Inflammatory macrophage treated with lipopolysaccharide for 4 hours (primary cell): ENCODE results near the gene GIMAP2.
"Not testable (repeated sequence)": the region's sequence is repeated elsewhere in the genome, so short reads cannot be mapped to it uniquely, and the experiment has no call there.

Experiments used
- DNase-seq: peaks from one replicate; pipeline ENCODE4 v3.0.0-alpha.2; 2020

Gene GIMAP2

DNA sequence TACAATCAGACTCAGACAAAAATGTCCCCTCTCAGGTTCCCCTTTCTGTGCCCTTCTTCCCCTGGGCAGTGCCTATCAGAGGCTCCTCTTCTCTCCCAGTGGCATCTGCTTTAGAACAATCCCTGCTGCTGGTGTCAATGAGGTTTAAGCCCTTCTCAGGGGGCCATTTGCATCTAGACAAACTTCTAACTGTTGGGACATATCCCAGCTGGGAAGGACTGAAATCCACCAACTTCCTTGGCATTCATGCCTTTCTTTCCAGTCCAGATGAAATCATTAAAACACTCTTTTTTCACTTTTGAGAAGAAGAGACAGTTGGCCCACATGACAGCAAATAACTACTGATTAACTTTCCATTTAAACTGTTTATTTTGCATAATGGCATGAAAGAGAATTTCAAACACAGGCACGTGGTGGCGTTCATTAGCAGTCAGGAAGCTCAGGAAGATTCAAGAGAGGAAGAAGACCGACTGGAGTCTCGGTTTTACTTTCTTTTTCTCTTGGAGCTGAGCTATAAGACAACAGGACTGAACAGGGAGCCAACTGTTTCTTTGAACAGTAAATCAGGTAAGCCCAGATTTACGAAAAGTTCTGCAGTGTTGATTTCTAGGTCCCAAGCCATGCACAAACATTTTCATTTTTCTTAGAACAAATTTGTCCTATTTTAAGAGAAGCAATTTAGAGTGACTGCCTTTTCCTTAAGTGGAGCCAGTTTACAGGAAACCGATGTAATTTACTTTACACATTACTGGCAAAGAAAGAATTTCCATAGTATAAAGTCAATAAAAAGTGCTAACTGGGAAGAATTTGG lies at the start of gene GIMAP2:
GIMAP2 (plus strand) TSS at position 488 of the 811 bp plus-strand sequence. CDS start 1,354 bp downstream, outside the sequence.
- DNase-seq: peak; percentile 86

GRCh38 chr7:150641854-150642253 lies 43.7 kb upstream of the GIMAP2 start:
- no peak for DNase-seq

DNA sequence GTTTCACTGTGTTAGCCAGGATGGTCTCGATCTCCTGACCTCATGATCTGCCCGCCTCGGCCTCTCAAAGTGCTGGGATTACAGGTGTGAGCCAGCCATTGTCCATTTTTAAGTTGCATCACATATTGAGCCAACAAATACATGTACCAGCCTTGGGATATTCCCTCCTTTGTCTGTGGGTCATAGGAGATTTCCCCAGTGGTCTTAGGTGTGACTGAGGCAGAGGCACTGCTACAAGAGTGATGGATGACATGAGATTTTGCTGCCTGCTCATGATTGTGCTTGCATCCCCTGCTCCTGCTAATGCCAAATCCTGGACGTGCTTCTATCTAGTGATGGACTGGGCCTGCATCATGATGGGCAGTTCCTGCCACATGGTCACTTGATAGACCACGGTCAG lies 42.6 kb upstream of the GIMAP2 start:
- DNase-seq: no peak

DNA sequence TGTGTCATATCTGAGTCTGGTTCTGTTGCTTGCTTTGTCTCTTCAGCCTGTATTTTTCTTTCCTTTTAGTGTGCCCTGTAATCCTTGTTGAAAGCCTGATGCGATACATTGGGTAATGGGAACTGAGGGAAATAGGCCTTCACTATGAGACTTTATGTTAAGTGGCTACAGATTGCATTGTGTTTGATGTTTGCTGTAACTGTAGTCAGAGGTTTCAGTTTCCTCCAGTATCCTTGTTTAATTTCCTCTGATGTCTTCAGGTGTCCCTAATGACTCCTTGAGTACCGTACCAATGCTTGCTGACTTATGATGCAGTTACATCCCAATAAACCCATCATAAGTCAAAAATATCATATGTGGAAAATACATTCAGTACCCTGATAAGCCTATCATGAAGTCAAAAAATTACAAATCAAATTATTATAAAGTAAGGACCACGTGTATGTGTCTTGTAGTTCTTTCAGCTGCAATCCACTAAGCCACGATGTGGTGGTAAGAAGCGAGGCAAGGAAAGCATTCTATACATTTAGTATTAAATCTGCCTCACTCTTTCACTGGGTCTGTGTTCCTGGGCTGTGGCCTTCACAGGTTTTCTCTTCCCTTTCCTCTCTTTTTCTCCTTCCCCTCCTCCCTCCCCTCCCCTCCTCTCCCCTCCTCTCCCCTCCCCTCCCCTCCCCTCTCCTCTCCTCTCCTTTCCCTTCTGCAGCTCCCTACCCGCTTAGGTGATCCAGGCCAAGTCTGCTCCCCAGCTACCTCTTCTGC lies 40.1 kb upstream of the GIMAP2 start:
- DNase-seq: no peak

GRCh38 chr7:150648353-150649079 lies 37.0 kb upstream of the GIMAP2 start:
- no peak for DNase-seq

DNA sequence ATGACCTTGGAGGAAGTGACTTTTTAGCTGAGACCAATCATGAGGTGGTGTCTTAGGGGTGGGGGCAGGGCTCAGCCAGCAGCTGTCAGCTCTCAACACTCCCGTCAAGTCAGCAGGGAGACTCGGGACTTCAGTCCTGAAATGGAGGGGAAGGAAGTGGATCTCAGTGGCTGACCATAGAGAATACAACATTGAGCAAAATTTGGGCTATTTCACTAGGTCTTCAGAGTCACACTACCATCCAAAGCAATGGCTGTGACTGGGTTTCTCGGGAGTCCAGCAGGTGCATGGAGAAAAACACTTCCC lies 36.5 kb upstream of the GIMAP2 start:
- no peak for DNase-seq

DNA sequence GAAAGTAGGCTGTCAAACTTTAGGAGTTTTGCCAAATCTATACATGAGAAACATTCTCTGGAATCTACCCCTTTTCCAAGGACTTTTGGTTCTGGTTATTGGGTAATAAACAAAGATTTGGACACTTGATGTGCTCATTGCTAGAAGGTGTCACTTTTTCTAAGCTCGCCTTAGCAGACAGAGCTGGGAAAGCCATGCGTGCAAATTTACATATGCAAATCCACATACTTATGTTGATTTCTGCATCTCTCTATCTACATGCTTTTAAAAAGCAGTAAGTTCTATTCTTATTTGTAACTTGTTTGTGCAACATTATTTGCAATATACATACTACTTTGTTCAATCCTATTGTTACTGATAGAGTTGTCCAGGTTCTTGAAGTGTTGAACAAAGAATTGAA lies 30.8 kb upstream of the GIMAP2 start:
- no peak for DNase-seq

DNA sequence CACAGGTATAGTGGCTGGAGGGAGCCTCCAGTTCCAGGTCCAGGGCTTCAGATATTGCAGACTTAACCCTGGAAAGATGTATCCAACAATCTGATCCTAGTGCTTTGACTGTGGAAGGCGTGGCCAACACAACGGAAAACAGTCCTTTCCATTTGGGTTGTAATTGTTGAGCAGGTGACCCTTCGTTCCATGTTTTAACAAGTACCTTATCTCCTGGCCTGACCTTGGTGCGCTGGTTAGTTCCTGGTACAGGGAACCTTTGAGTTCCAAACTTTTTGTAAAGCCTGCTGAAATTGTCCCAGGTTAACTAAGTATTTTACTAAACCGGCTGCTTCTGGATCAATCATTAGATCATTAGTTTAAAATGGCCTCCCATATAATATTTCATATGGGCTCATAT lies 29.5 kb upstream of the GIMAP2 start:
- DNase-seq: no peak

DNA sequence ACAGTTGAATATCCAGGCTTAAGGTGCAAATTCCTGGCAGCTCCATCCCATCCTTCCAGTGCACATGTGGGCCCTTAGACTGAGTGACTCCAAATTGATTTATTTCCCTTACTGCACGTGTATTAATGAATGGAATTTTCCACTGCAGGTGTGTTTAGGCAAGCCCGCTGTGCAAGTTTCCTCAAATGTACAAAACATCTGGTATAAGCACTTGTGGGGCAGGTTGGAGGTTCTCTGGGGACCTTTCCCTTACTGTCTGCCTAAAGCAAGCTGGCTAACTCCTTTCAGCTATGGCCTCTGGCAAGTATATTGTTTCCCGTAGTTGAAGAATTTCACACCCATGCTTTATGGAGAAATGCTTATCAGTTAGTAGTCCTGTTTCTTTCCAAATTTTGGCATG lies 28.0 kb upstream of the GIMAP2 start:
- no peak for DNase-seq

GRCh38 chr7:150660939-150661613 lies 24.4 kb upstream of the GIMAP2 start:
- no peak for DNase-seq

DNA sequence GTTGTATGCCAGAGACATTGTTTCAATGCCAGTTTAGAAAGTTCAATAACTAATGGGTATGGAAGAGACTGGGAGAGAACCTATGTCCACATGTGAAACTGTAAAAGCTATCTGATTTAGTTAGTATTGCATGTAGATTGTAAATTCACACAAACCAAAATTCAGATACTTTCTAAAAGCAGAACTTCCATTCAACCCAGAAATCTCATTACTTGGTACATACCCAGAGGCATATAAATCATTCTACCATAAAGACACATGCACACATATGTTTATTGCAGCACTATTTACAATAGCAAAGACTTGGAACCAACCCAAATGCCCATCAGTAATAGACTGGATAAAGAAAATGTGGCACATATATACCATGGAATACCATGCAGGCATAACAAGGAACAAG lies 22.7 kb upstream of the GIMAP2 start:
- not testable (repeated sequence) for DNase-seq

DNA sequence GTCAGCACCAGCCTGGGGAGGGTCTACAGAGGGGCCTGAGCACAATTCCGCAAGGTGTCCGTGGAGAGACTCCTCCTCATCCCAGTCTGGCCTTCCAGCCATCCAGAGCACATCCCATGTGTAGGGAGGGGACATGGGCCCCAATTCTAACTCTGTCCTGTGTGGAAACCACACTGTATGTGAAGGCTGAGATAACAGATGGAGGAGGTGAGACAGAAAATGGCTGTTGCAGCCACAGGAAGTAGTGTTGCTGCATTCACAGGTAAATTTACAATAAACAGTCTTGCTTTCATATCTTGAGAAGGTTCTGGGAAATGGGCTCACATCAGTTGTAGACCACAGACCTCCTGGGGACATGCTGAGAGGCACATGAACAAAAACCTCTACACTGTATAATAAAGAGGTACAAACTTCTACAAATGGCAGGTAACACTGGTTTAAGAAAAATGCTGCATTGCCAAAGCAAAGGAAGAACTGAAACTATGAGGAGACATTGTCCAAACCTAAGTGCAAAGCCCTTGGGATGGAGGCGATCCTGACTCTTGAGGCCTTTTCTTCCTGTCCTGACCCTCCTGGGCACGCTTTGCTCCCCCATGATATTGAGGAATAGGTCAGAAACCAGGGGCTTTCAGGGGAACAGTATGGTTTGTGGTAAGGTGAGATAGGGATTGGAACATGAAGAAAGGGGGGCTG lies 21.6 kb upstream of the GIMAP2 start:
- DNase-seq: no peak

DNA sequence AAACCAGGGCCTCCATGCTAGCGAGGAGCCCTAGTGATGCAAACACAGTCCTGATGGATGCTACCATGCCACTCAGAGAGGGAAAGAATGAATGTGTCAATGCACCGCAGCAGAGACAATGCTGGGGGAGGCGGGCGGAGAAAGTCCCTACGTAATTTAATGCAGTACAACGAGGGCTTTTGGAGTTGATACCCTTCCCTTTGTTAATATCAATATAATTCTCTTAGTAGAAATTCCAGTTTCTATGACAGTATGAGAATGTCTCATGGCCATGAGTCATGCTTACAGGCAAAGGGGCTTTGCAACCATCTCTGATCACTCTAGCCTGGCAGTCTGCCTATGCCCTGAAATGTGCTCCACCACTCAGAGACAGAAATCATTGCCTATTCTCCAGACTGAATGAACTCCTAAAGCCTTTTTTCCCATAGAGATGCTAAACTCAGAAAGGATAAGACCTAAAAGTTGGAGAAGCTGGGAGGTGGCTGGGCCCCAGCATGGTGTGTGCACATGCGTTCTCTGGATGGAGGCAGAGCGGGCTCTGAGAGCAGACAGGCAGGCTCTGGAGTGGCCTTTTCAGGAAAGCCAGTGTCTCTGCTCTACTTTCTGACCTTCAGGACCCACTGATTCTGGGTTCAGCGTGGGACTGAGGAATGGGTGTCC lies 20.3 kb upstream of the GIMAP2 start:
- DNase-seq: peak; percentile 23

GRCh38 chr7:150665896-150666295 lies 19.6 kb upstream of the GIMAP2 start:
- peak; percentile 50 for DNase-seq

GRCh38 chr7:150666412-150666811 lies 19.1 kb upstream of the GIMAP2 start:
- peak; percentile 47 for DNase-seq

GRCh38 chr7:150668472-150668911 lies 17.0 kb upstream of the GIMAP2 start:
- DNase-seq: no peak

- DNase-seq: no peak
Measured at GRCh38 chr7:150668977-150669376, 16.5 kb upstream of the GIMAP2 start.

DNA sequence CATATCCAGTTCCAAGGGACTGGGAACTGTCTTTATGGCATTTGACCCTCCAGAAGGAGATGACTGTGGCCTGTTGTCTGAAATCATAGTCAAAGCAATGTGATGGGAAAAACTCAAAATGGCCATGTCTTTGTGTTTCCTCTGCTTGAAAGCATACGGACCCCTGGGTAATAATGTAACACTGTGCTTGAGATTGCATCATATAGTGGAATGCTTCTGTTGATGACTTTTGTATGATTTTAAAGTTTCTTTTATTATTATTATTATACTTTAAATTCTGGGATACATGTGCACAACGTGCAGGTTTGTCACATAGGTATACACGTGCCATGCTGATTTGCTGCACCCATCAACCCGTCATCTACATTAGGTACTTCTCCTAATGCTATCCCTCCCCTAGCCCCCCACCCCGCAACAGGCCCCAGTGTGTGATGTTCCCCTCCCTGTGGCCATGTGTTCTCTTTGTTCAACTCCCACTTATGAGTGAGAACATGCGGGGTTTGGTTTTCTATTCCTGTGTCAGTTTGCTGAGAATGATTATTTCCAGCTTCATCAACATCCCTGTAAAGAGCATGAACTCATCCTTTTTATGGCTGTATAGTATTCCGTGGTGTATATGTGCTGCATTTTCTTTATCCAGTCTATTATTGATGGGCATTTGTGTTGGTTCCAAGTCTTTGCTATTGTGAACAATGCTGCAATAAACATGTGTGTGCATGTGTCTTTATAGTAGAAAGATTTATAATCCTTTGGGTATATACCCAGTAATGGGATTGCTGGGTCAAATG lies 13.5 kb upstream of the GIMAP2 start:
- not testable (repeated sequence) for DNase-seq

DNA sequence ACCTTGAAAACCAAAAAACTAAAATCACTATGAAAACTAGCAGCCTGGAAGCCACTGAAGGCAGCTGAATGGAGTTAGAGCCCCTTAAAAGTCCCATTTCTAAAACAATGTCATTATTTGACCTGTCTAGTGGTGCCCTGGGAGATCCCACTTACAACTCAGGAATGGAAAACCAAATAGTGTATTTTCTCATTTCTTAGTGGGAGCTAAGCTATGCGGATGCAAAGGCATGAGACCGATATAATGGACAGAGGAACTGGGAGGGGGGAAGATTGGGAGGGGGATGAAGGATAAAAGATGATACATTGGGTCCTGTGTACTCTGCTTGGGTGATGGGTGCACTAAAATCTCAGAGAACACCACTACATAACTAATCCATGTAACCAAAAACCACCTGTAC lies 9.8 kb upstream of the GIMAP2 start:
- DNase-seq: no peak

DNA sequence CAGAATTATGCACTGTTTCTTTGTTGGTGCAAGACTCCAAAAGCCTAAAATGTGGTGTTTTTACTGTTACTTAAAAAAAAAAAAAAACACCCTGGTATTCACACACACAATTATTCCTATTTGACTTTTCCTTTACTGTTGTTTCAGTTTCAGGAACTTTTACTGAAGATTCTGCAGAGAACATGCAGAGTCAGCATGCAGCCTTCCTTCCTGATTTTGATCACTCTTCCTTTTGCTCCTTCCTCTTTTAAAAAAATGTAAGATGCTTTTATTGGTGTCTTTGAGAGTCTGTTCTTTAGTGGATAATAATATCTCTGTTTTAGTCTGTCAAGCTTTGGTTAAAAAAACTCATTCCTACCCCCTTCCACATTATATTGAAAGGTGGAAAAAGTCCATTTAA lies 9.2 kb upstream of the GIMAP2 start:
- DNase-seq: peak; percentile 74

- not testable (repeated sequence) for DNase-seq
Measured at GRCh38 chr7:150676854-150677253, 8.7 kb upstream of the GIMAP2 start.
